ENCODE measurements around the gene CEMIP. TPM values are rescaled to one million over a fixed set of nuclear protein-coding genes. Genes with fewer than 3 reads are reported as not detected.
A peak's percentile ranks its signal among the peaks of the same experiment; 100 is the strongest.

Gene CEMIP
- total RNA-seq, 2 donors from 2014 or later = 2.2 TPM; not detected in 1

DNA sequence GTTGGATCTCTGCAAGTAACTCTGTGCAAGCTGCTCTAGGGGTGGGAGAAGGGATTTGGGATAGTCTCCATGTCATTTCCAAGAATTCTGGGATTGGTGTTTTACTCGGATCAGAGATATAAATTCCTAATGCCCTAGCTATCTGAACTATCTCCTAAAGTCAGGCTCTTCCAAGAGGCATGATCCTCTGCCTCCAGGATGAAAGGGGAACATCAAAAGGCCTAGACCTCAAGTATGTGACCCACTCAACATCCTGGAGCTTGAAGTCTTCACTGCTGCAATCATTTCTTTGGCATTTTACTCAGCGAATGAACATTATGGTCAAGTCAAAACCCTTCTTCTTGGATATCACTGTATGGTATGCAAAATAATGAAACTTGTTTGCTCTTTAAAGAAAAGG is 104.5 kb downstream of the CEMIP start:
- H3K9me3 Mint-ChIP-seq = no peaks in the 10 kb centered on the region
- Histone ChIP-seq H3K9me3 (ENCODE audit: control insufficient read depth, low read length) (no peaks in the 10 kb centered on the region), H3K27me3 (ENCODE audit: control insufficient read depth, insufficient read depth, low read length, poor library complexity, severe bottlenecking) (no peaks in the 10 kb centered on the region), H3K4me3 (ENCODE audit: low read length) (no peak overlapping the region), H3K4me1 (ENCODE audit: control insufficient read depth, insufficient read depth, low read length) (no peaks in the 10 kb centered on the region), H3K36me3 (ENCODE audit: control insufficient read depth, insufficient read depth, low read length) (no peaks in the 10 kb centered on the region), H3K27ac (ENCODE audit: low read depth, low read length) (no peak overlapping the region), H3K9ac (ENCODE audit: extremely low read depth, low read length, poor library complexity, severe bottlenecking) (no peak overlapping the region)
- H3K27ac Mint-ChIP-seq = no peak overlapping the region
- H3K4me1 Mint-ChIP-seq = peaks cover 14% of the 10 kb centered on the region
- TF ChIP-seq, protein P1, sequence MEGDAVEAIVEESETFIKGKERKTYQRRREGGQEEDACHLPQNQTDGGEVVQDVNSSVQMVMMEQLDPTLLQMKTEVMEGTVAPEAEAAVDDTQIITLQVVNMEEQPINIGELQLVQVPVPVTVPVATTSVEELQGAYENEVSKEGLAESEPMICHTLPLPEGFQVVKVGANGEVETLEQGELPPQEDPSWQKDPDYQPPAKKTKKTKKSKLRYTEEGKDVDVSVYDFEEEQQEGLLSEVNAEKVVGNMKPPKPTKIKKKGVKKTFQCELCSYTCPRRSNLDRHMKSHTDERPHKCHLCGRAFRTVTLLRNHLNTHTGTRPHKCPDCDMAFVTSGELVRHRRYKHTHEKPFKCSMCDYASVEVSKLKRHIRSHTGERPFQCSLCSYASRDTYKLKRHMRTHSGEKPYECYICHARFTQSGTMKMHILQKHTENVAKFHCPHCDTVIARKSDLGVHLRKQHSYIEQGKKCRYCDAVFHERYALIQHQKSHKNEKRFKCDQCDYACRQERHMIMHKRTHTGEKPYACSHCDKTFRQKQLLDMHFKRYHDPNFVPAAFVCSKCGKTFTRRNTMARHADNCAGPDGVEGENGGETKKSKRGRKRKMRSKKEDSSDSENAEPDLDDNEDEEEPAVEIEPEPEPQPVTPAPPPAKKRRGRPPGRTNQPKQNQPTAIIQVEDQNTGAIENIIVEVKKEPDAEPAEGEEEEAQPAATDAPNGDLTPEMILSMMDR (conservative IDR thresholded peaks at IDR 0.05) = no peak
- no peak overlapping the region for H3K4me3 Mint-ChIP-seq
- H3K36me3 Mint-ChIP-seq (ENCODE audit: low read depth) = no peaks in the 10 kb centered on the region
- H3K27me3 Mint-ChIP-seq (ENCODE audit: insufficient read depth) = no peaks in the 10 kb centered on the region
- no peak for DNase-seq
- WGBS, 2 experiments (ENCODE audit: insufficient coverage in 1 of 2, insufficient read length in 1 of 2) = 86 to 95% methylated on average over 1 to 2 of the region's 2 CpGs

DNA sequence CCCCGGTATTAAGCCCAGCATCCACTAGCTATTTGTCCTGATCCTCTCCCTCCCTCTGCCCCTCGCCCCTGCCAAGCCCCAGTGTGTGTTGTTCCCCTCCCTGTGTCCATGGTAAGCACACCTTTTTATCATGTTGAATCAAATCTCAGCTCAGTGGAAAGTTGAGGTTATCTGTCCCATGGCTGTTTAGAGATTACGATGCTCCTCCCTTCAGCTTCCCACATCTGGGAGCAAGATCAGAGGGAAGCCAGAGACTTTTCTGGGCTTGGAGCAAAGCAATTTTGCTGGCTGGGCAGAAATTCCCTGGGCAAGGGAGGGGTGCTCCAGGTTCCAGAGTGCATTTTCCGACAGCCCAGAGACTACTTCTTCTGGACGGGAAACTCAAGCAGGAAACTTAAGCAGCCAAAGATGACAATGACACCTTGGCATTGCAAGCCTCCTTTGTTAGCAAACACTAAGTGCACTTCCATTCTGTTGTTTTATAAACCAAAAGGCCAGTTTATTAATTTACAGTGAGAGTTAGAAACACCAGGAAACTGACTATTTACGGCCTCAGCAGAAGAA is 105.9 kb downstream of the CEMIP start:
- peaks cover 14% of the 10 kb centered on the region for H3K4me1 Mint-ChIP-seq
- TF ChIP-seq, protein P1 (conservative IDR thresholded peaks at IDR 0.05) = no peak
- Histone ChIP-seq H3K4me3 (ENCODE audit: low read length) (no peak overlapping the region), H3K9me3 (ENCODE audit: control insufficient read depth, low read length) (no peaks in the 10 kb centered on the region), H3K4me1 (ENCODE audit: control insufficient read depth, insufficient read depth, low read length) (no peaks in the 10 kb centered on the region), H3K36me3 (ENCODE audit: control insufficient read depth, insufficient read depth, low read length) (no peaks in the 10 kb centered on the region), H3K27ac (ENCODE audit: low read depth, low read length) (no peak overlapping the region), H3K9ac (ENCODE audit: extremely low read depth, low read length, poor library complexity, severe bottlenecking) (no peak overlapping the region), H3K27me3 (ENCODE audit: control insufficient read depth, insufficient read depth, low read length, poor library complexity, severe bottlenecking) (no peaks in the 10 kb centered on the region)
- no peaks in the 10 kb centered on the region for H3K27me3 Mint-ChIP-seq (ENCODE audit: insufficient read depth)
- WGBS, 2 experiments (ENCODE audit: insufficient coverage in 1 of 2, insufficient read length in 1 of 2) = 86 to 87% methylated on average over 5 to 6 of the region's 6 CpGs
- no peak overlapping the region for H3K27ac Mint-ChIP-seq
- no peak overlapping the region for H3K4me3 Mint-ChIP-seq
- no peak for DNase-seq
- no peaks in the 10 kb centered on the region for H3K36me3 Mint-ChIP-seq (ENCODE audit: low read depth)
- no peaks in the 10 kb centered on the region for H3K9me3 Mint-ChIP-seq

DNA sequence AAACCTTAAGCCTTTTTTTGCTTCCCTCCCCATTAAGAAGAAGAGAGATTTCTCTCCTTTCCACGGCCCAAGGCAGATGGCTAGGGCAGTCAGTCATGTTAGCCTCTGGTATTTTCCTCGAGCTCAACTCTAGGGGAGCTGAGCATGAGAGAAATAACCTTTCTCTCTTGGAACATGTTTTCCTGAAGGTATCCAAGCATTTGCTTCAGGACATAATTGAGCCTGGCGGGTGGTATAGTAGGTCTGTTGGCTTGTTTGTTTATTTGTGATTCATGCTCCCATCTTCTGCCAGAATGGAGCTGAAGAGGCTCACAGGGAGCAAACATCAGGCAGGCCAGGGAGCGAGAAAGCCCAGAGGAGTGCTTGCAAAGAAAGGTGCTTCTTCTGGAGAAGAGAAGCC is 108.0 kb downstream of the CEMIP start:
- no peak overlapping the region for H3K9ac ChIP-seq (ENCODE audit: extremely low read depth, low read length, poor library complexity, severe bottlenecking)
- H3K4me1 ChIP-seq (ENCODE audit: control insufficient read depth, insufficient read depth, low read length) = no peaks in the 10 kb centered on the region
- no peaks in the 10 kb centered on the region for H3K9me3 ChIP-seq (ENCODE audit: control insufficient read depth, low read length)
- WGBS, 2 experiments (ENCODE audit: insufficient coverage in 1 of 2, insufficient read length in 1 of 2) = 75 to 100% methylated on average over 1 to 4 of the region's 4 CpGs
- Mint-ChIP-seq H3K4me3 (no peak overlapping the region), H3K4me1 (peaks cover 14% of the 10 kb centered on the region), H3K9me3 (no peaks in the 10 kb centered on the region), H3K27me3 (ENCODE audit: insufficient read depth) (no peaks in the 10 kb centered on the region), H3K27ac (peak overlapping the region; percentile 14), H3K36me3 (ENCODE audit: low read depth) (no peaks in the 10 kb centered on the region)
- H3K4me3 ChIP-seq (ENCODE audit: low read length) = no peak overlapping the region
- H3K27me3 ChIP-seq (ENCODE audit: control insufficient read depth, insufficient read depth, low read length, poor library complexity, severe bottlenecking) = no peaks in the 10 kb centered on the region
- H3K36me3 ChIP-seq (ENCODE audit: control insufficient read depth, insufficient read depth, low read length) = no peaks in the 10 kb centered on the region
- no peak overlapping the region for H3K27ac ChIP-seq (ENCODE audit: low read depth, low read length)
- peak; percentile 57 for DNase-seq
- TF ChIP-seq, protein P1 (conservative IDR thresholded peaks at IDR 0.05) = no peak
